ENCODE measurements around the gene ISG20L2.
A peak's percentile ranks its signal among the peaks of the same experiment; 100 is the strongest.

DNA sequence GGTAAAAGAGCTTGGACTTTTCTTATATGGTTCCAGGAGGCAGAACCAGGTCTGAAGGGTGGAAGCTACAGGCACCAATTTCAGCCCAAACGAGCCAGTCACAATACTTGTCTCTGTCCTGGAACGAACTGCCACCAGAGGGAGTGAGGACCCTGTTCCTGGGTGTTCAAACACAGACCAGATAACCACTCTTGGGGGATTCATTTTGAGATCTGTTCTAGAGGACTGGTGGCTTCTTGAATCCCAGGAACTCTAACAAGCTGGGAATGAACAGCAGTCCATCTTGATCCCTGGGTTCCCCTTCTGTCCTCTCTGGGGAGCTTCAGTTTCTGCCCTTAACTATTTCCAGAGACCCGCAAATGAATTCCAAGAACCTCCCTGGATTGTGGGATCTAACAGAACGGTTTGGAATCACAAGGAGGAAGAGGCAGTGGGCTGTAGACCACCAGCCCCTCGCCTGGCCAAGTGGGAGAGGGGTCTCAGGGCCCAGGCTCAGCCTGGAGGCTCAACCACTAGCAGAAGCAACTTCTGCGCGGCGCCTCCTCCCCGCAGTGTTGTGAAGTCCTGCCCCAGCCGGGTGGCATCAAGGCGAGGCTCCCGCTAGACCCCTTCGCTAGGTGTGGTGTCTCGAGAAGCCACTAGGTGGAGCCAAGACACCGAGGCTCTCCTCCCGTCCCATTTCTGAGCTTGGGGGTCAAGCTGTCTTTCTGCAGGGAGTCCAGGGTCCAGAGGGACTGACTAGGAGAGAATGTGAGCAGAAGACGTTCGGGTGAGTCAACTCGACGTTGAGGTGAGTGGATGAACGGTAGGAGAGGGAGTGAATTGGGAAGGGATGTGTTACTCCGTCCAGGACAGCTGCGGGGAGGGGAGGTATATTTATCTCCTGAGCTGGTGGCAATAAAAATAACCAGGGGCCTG lies 39.3 kb downstream of the ISG20L2 start:
- TF ChIP-seq, protein P1, sequence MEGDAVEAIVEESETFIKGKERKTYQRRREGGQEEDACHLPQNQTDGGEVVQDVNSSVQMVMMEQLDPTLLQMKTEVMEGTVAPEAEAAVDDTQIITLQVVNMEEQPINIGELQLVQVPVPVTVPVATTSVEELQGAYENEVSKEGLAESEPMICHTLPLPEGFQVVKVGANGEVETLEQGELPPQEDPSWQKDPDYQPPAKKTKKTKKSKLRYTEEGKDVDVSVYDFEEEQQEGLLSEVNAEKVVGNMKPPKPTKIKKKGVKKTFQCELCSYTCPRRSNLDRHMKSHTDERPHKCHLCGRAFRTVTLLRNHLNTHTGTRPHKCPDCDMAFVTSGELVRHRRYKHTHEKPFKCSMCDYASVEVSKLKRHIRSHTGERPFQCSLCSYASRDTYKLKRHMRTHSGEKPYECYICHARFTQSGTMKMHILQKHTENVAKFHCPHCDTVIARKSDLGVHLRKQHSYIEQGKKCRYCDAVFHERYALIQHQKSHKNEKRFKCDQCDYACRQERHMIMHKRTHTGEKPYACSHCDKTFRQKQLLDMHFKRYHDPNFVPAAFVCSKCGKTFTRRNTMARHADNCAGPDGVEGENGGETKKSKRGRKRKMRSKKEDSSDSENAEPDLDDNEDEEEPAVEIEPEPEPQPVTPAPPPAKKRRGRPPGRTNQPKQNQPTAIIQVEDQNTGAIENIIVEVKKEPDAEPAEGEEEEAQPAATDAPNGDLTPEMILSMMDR (IDR thresholded peaks at IDR 0.05), result peak; percentile 79 to 97 (median 92)
- TF ChIP-seq POLR2AphosphoS5 (IDR thresholded peaks at IDR 0.05), result peak; percentile 54
- peak; percentile 10 for TF ChIP-seq POLR2A (IDR thresholded peaks at IDR 0.05)

All from prostate gland (tissue), 2 donors.